ENCODE measurements around the gene RAF1. TPM values are rescaled to one million over a fixed set of nuclear protein-coding genes. Genes with fewer than 3 reads are reported as not detected.

Gene RAF1
- total RNA-seq, 4 donors from 2014 or later = 74.5 to 123 (median 110) TPM

DNA sequence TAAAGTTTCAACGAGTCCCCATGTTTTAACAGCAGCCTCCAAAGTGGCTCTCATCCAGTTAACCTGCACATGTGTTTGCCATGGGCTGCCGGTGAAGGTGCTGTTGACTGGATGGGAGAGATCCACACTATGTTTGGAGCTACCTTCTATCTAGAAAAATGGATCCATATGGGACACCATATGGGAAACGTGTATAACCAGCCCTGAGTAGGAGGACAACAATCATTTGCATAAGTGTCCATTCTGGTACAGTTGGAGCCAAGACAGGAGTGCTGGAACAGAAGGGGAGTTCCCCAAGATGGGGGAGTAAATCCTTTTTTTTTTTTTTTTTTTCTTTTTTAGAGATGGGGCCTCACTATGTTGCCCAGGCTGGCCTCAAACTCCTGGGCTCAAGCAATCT, 70.4 kb downstream of the RAF1 start:
- H3K36me3 ChIP-seq = no peaks in the 10 kb centered on the region
- H3K4me3 ChIP-seq = no peak overlapping the region
- H3K27ac ChIP-seq = no peak overlapping the region
- no peak for DNase-seq
- H3K27me3 ChIP-seq = no peaks in the 10 kb centered on the region
- H3K4me1 ChIP-seq = no peaks in the 10 kb centered on the region
- intact Hi-C loops (cut with DNase I; ENCODE audit: low total_unique reads) = no loop called here
- H3K9me3 ChIP-seq = no peaks in the 10 kb centered on the region
- TF ChIP-seq POLR2A (IDR thresholded peaks at IDR 0.05) = no peak
- TF ChIP-seq, protein P1, sequence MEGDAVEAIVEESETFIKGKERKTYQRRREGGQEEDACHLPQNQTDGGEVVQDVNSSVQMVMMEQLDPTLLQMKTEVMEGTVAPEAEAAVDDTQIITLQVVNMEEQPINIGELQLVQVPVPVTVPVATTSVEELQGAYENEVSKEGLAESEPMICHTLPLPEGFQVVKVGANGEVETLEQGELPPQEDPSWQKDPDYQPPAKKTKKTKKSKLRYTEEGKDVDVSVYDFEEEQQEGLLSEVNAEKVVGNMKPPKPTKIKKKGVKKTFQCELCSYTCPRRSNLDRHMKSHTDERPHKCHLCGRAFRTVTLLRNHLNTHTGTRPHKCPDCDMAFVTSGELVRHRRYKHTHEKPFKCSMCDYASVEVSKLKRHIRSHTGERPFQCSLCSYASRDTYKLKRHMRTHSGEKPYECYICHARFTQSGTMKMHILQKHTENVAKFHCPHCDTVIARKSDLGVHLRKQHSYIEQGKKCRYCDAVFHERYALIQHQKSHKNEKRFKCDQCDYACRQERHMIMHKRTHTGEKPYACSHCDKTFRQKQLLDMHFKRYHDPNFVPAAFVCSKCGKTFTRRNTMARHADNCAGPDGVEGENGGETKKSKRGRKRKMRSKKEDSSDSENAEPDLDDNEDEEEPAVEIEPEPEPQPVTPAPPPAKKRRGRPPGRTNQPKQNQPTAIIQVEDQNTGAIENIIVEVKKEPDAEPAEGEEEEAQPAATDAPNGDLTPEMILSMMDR (IDR thresholded peaks at IDR 0.05) = no peak

DNA sequence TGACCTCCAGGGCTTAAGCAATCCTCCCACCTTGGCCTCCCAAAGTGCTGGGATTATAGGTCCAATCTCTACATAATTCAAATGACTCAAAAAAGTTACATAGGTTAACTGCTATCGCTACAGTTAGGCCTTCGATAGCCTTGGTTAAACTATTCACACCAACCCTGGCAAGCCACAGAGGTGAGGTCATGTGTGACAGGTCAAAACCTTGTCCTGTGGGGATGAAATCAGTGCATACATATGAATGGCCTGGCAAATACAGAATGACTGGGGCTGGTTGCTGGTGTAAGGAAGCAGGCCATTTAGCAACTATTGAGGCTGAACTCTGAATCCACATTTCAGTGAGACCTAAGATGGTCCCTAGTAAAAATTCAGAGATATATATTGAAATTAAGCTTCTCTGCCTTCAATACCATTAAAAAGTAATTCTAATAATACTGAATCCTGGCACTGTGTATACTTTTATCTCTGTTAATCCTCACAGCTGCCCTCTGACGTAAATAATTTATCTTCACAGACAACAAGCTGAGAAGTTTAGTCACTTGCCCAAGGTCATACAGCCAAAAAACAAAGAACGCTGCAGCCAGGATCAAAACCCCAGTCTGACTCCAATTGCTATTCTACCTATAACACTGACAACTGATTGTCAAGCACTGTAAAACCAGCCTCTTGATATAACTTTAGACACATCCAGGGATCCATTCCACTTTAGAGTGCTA, 71.8 kb downstream of the RAF1 start:
- no peaks in the 10 kb centered on the region for H3K9me3 ChIP-seq
- no peak overlapping the region for H3K4me3 ChIP-seq
- H3K36me3 ChIP-seq = no peaks in the 10 kb centered on the region
- no peaks in the 10 kb centered on the region for H3K4me1 ChIP-seq
- H3K27ac ChIP-seq = no peak overlapping the region
- H3K27me3 ChIP-seq = no peaks in the 10 kb centered on the region
- intact Hi-C loops (cut with DNase I; ENCODE audit: low total_unique reads) = no loop called here
- no peak for TF ChIP-seq POLR2A (IDR thresholded peaks at IDR 0.05)
- TF ChIP-seq, protein P1 (IDR thresholded peaks at IDR 0.05) = no peak
- DNase-seq = no peak

DNA sequence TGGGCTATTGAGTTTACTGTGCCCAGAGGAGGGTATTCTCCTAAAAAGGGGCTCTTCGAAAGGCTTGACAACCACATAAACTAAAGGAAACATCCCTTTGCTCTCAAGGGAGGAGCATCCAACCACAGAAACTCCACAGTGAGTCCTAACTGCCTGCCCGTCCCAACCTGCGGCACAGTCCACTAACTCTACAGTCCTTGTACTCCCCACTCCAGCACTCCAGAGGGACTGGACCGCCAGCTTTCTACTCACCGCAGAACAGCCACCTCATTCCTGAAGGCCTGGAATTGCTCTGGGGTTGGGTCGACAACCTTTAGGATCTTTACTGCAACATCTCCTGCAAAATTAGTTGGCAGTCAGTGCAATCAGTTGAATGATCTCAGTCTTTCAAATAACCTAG, 72.5 kb downstream of the RAF1 start:
- no peaks in the 10 kb centered on the region for H3K9me3 ChIP-seq
- no peak for DNase-seq
- H3K4me1 ChIP-seq = no peaks in the 10 kb centered on the region
- no peak overlapping the region for H3K27ac ChIP-seq
- TF ChIP-seq, protein P1 (IDR thresholded peaks at IDR 0.05) = no peak
- no peak for TF ChIP-seq POLR2A (IDR thresholded peaks at IDR 0.05)
- intact Hi-C loops (cut with DNase I; ENCODE audit: low total_unique reads) = no loop called here
- no peak overlapping the region for H3K4me3 ChIP-seq
- H3K36me3 ChIP-seq = no peaks in the 10 kb centered on the region
- no peaks in the 10 kb centered on the region for H3K27me3 ChIP-seq

DNA sequence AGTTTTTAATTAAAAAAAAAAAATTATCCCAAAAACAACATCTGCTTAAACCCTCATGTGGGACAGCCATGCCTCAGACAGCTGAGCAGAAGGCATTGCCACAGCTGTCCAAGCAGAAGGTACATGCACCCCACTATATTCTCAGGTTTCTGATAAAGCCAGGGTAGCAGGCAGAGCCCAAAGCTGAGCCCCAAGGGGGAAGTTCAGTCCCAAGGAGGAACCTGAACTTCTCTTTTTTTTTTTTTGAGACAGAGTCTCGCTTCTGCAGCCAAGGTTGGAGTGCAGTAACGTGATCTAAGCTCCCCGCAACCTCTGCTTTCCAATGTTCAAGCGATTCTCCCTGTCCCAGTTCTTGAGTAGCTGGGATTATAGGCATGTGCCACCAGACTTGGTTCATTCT, 73.8 kb downstream of the RAF1 start:
- Histone ChIP-seq H3K36me3 (no peaks in the 10 kb centered on the region), H3K27ac (no peak overlapping the region), H3K4me1 (no peaks in the 10 kb centered on the region), H3K27me3 (no peaks in the 10 kb centered on the region), H3K4me3 (no peak overlapping the region), H3K9me3 (no peaks in the 10 kb centered on the region)
- DNase-seq = no peak
- intact Hi-C loops (cut with DNase I; ENCODE audit: low total_unique reads) = no loop called here
- TF ChIP-seq, protein P1 (IDR thresholded peaks at IDR 0.05) = no peak
- TF ChIP-seq POLR2A (IDR thresholded peaks at IDR 0.05) = no peak

DNA sequence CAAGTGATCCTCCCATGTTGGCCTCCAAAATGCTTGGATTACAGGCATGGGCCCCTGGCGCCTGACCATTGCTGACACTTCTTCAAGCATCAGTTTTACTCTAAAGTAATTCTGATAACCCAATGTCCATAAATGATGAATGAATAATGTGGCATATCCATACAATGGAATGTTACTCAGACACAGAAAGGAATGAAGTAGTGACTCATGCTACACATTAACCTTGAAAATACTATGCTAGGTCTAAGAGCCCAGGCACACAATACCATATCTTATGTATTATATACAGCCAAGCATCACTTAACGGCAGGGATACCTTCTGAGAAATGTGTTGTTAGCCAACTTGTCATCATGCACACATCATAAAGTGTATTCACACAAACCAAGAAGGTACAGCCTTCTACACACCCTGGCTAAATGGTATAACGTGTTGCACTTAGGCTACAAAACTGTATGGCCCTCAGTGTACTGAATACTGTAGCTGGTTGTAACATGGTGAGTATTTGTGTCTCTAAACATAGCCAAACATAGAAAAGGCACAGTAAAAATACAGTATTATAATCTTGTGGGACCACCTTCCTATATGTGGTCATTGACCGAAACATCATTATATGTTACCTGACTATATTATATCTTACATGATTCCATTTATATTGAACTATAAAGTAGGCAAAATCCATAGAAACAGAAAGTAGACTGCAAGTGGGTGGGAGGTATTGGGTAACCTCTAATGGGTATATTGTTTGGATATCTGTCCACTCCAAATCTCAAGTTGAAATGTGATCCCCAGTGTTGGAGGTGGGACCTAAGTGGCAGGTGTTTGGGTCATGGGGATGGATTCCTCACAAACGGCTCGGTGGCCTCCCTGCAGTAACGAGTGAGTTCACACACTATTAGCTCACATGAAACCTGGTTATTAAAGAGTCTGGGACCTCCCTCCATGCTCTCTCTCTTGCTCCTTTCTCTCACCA, 75.6 kb downstream of the RAF1 start:
- Histone ChIP-seq H3K4me3 (no peak overlapping the region), H3K36me3 (no peaks in the 10 kb centered on the region), H3K9me3 (no peaks in the 10 kb centered on the region), H3K27me3 (no peaks in the 10 kb centered on the region), H3K4me1 (no peaks in the 10 kb centered on the region), H3K27ac (no peak overlapping the region)
- intact Hi-C loops (cut with DNase I; ENCODE audit: low total_unique reads) = no loop called here
- TF ChIP-seq POLR2A (IDR thresholded peaks at IDR 0.05) = no peak
- TF ChIP-seq, protein P1 (IDR thresholded peaks at IDR 0.05) = no peak
- DNase-seq = no peak

All from uterus (tissue), 4 donors.